Activated T-cell treated with anti-CD3 and anti-CD28 coated beads, Interleukin-2, amount 50 U/mL, for 1 hour (primary cell): ENCODE data around the gene OR51B4.
"Not testable (repeated sequence)": the region's sequence is repeated elsewhere in the genome, so short reads cannot be mapped to it uniquely, and the experiment has no call there.

ENCODE experiments used
- DNase-seq: peaks from one replicate; pipeline ENCODE4 v3.0.0-alpha.2; 2020

The OR51B4 gene

DNA sequence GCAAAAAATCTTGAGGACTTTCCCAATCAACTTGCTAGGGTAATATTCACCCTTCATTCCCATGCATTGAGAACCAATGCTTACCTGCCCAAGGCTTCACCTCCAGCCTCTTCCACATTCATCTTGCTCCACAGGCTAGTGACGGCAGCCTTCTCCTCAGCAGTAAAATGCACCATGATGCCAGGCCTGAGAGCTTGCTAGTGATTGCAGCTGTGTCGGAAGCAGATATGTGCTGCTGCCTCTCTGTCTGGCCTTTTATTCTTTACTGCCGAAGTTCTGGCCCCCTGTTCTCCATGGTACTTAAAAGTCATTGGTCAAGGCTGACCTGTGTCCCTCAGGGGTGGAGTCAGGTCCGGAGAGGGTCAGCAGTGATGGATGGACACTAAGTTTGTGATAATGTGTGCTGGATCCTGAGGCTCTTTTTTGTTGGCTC, 32.0 kb downstream of the OR51B4 start, which contains the start of gene HBE1:
HBE1 (minus strand) TSS at position 231 of the 433 bp plus-strand sequence; CDS start at position 176, 55 bp downstream.
- no peak for DNase-seq

- DNase-seq = no peak
These were observed 34.6 kb downstream of the OR51B4 start for GRCh38 chr11:5267033-5267563.

DNA sequence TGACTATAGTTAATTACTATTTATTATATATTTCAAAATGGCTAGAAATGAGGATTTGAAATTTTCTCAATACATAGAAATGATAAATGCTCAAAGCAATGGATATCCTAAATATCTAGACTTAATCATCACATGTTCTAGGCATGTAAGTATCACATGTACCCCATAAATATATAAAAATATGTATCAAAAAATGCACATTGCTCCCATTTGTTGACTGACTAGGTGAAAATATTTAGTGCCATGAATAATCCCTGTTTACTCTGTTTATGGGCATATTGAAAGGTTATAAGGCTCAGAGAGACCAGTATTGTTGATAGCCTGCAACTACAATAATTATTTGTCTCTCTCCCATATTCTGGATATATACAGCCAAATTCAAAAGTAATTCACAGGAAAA, 35.1 kb downstream of the OR51B4 start:
- DNase-seq = no peak

GRCh38 chr11:5265832-5266231, 35.9 kb downstream of the OR51B4 start:
- no peak for DNase-seq

- no peak for DNase-seq
These were observed 43.0 kb downstream of the OR51B4 start for GRCh38 chr11:5258543-5259262.

- DNase-seq = no peak
These were observed 44.5 kb downstream of the OR51B4 start for GRCh38 chr11:5257296-5257695.

- not testable (repeated sequence) for DNase-seq
These were observed 46.9 kb downstream of the OR51B4 start, which contains the start of gene HBG2 for GRCh38 chr11:5254646-5255413. Gene HBG2 (minus strand): TSS chr11:5254781. CDS start chr11:5254728, 53 bp downstream.

GRCh38 chr11:5254023-5254422, 47.7 kb downstream of the OR51B4 start:
- DNase-seq = not testable (repeated sequence)

- DNase-seq = not testable (repeated sequence)
These were observed 48.3 kb downstream of the OR51B4 start for GRCh38 chr11:5253440-5253839.

- no peak for DNase-seq
These were observed 48.9 kb downstream of the OR51B4 start for GRCh38 chr11:5252919-5253265.

GRCh38 chr11:5252192-5252918, 49.4 kb downstream of the OR51B4 start:
- DNase-seq = no peak

DNA sequence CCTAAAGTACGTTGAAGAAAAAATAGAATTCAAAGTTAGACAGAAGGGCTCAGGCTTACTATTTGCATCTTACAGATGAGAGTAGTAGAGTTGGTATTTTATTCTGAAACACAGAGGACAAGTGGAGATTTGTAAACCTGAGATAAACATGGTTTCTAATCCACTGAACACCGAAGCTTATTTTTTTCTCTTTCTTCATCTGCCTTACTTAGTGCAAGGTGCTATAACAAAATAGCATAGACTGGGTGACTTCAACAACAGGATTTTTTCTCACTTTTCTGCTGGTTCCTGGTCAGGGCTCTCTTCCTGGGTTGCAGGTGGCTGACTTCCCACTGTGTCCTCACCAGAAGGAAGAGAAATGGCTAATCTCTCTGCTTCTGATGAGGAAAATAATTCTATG, 50.0 kb downstream of the OR51B4 start:
- no peak for DNase-seq
